ENCODE results near the gene DST. TPM values are rescaled to one million over a fixed set of nuclear protein-coding genes. Genes with fewer than 3 reads are reported as not detected.

DST gene
- total RNA-seq, 1 experiment from 2014 or later, result 132 TPM

GRCh38 chr6:56433119-56433518, 209.6 kb downstream of the DST start (continued):
- TF ChIP-seq ARID4B (CRISPR knock-in tag; IDR thresholded peaks at IDR 0.05; ENCODE audit: borderline replicate concordance), result no peak
- TF ChIP-seq ZNF416 (CRISPR knock-in tag; IDR thresholded peaks at IDR 0.05), result no peak
- TF ChIP-seq SMAD4 (CRISPR knock-in tag; IDR thresholded peaks at IDR 0.05), result no peak
- no peak for TF ChIP-seq TP53 (CRISPR knock-in tag; IDR thresholded peaks at IDR 0.05)
- TF ChIP-seq RELA (CRISPR knock-in tag; IDR thresholded peaks at IDR 0.05; ENCODE audit: borderline replicate concordance), result no peak
- TF ChIP-seq NR3C1 (CRISPR knock-in tag; conservative IDR thresholded peaks at IDR 0.05; ENCODE audit: low read depth), result no peak
- no peak for TF ChIP-seq GTF2I (CRISPR knock-in tag; conservative IDR thresholded peaks at IDR 0.05)
- TF ChIP-seq HMGXB4 (CRISPR knock-in tag; IDR thresholded peaks at IDR 0.05), result no peak
- no peak for TF ChIP-seq GABPB1 (CRISPR knock-in tag; IDR thresholded peaks at IDR 0.05)
- no peak for TF ChIP-seq ZNF219 (CRISPR knock-in tag; IDR thresholded peaks at IDR 0.05; ENCODE audit: borderline replicate concordance)

GRCh38 chr6:56432194-56432593, 210.5 kb downstream of the DST start:
- ATAC-seq (no peak), DNase-seq (ENCODE audit: low spot score) (no peak)
- H3K4me3 Mint-ChIP-seq, result no peak overlapping the region
- peaks cover 3% of the 10 kb centered on the region; the same call in 1 of the 2 replicates for H3K27me3 Mint-ChIP-seq (ENCODE audit: low read depth)
- H3K9me3 Mint-ChIP-seq, result peaks cover 9% of the 10 kb centered on the region
- no peak for TF ChIP-seq ZNF219 (CRISPR knock-in tag; IDR thresholded peaks at IDR 0.05; ENCODE audit: borderline replicate concordance)
- TF ChIP-seq CREB1 (CRISPR knock-in tag; IDR thresholded peaks at IDR 0.05), result no peak
- no peak for TF ChIP-seq SP1 (CRISPR knock-in tag; conservative IDR thresholded peaks at IDR 0.05)
- TF ChIP-seq MAX (CRISPR knock-in tag; IDR thresholded peaks at IDR 0.05), result no peak
- TF ChIP-seq TEAD4 (CRISPR knock-in tag; IDR thresholded peaks at IDR 0.05), result no peak
- no peak for TF ChIP-seq NR2C2 (CRISPR knock-in tag; IDR thresholded peaks at IDR 0.05)
- TF ChIP-seq ZNF317 (CRISPR knock-in tag; IDR thresholded peaks at IDR 0.05; ENCODE audit: borderline replicate concordance, low read depth), result no peak
- TF ChIP-seq ETV6 (CRISPR knock-in tag; IDR thresholded peaks at IDR 0.05), result no peak
- TF ChIP-seq IRF2 (CRISPR knock-in tag; IDR thresholded peaks at IDR 0.05; ENCODE audit: borderline replicate concordance, low read depth), result no peak
- no peak for TF ChIP-seq ELF4 (CRISPR knock-in tag; IDR thresholded peaks at IDR 0.05; ENCODE audit: low read depth)
- TF ChIP-seq ATF6 (CRISPR knock-in tag; IDR thresholded peaks at IDR 0.05), result no peak
- TF ChIP-seq E2F1 (CRISPR knock-in tag; IDR thresholded peaks at IDR 0.05), result no peak
- no peak for TF ChIP-seq FOXP1 (CRISPR knock-in tag; IDR thresholded peaks at IDR 0.05; ENCODE audit: borderline replicate concordance)
- TF ChIP-seq ESRRA (CRISPR knock-in tag; IDR thresholded peaks at IDR 0.05; ENCODE audit: borderline replicate concordance), result no peak
- TF ChIP-seq RELA (CRISPR knock-in tag; IDR thresholded peaks at IDR 0.05; ENCODE audit: borderline replicate concordance), result no peak
- TF ChIP-seq GRHL2 (CRISPR knock-in tag; IDR thresholded peaks at IDR 0.05; ENCODE audit: insufficient replicate concordance, severe bottlenecking), result no peak
- CTCF ChIA-PET, result no interaction called here
- POLR2A ChIA-PET, result no interaction called here
- no peak overlapping the region for H3K27ac Mint-ChIP-seq
- no peaks in the 10 kb centered on the region for H3K4me1 Mint-ChIP-seq
- no peaks in the 10 kb centered on the region for H3K36me3 Mint-ChIP-seq

Data from WTC11 (cell line).